ENCODE measurements around the gene ZNF488. TPM values are rescaled to one million over a fixed set of nuclear protein-coding genes. Genes with fewer than 3 reads are reported as not detected.

Gene ZNF488
- total RNA-seq, 1 experiment from 2014 or later = 5.6 TPM

DNA sequence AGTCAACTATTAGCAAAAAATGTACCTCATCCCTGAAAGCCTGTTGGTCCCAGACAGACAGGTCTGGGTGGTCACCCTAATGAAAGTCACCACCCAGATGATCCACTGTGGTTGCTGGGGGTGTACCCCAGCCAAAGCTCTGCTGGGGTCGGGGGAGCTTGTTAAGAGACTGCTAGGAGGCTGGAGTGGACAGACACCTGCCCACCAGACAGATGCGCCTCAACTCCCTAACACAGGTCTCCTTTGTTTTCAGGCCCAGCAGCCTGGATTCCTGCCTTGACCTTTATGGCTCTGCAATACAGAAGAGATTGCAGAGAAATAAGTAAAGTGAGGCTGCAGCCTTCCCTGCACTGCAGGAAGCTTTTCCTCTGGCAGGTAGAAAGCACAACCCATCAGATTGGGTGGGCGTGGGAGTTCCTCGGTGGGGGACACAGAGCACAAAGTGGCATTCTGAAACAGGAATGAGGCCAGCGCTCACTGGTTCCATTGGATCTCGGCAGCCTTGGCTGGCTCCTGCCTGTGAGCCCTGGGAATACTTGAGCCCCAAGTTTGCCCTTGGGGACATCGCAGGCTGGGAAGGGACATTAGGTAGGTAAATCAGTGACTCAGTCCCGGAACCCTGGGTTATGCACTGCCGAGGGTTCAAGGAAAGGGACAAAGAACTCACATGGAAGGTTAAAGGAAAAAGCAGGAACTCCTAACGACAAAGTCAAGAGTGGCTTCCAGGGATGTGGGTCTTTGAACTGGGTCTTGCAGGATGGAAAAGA lies 18.0 kb upstream of the ZNF488 start:
- no peaks in the 10 kb centered on the region for H3K27me3 ChIP-seq (replicated peaks; ENCODE audit: control insufficient read depth, insufficient read depth, low read length)
- TF ChIP-seq, protein P1, sequence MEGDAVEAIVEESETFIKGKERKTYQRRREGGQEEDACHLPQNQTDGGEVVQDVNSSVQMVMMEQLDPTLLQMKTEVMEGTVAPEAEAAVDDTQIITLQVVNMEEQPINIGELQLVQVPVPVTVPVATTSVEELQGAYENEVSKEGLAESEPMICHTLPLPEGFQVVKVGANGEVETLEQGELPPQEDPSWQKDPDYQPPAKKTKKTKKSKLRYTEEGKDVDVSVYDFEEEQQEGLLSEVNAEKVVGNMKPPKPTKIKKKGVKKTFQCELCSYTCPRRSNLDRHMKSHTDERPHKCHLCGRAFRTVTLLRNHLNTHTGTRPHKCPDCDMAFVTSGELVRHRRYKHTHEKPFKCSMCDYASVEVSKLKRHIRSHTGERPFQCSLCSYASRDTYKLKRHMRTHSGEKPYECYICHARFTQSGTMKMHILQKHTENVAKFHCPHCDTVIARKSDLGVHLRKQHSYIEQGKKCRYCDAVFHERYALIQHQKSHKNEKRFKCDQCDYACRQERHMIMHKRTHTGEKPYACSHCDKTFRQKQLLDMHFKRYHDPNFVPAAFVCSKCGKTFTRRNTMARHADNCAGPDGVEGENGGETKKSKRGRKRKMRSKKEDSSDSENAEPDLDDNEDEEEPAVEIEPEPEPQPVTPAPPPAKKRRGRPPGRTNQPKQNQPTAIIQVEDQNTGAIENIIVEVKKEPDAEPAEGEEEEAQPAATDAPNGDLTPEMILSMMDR (IDR thresholded peaks at IDR 0.05; ENCODE audit: insufficient read depth in 1 of 2, low read depth in 1 of 2, low read length in 1 of 2, severe bottlenecking in 1 of 2, unreplicated experiment in 1 of 2) = no peak
- H3K9me3 ChIP-seq = no peaks in the 10 kb centered on the region
- BruUV-seq (replicated peaks) = TSS peak; percentile 57
- no peaks in the 10 kb centered on the region for H3K27me3 Mint-ChIP-seq (ENCODE audit: insufficient read depth, unreplicated experiment)
- ChIA-PET CTCF (interaction anchor here (0.6 to 1.3 kb wide), 2 partner anchors 18 to 375 kb away, joined by 3 to 6 read pairs; partner anchors contain the start of gene ZNF488), POLR2A (interaction anchor here (1.3 kb wide), 1 partner anchor 18 kb away, joined by 6 read pairs; the partner anchor contains the start of gene ZNF488)
- H3K36me3 ChIP-seq (ENCODE audit: control insufficient read depth, insufficient read depth, low read length) = no peaks in the 10 kb centered on the region
- no peak overlapping the region for H3K4me3 ChIP-seq (ENCODE audit: low read depth, low read length)
- H3K9me3 Mint-ChIP-seq (ENCODE audit: unreplicated experiment) = no peaks in the 10 kb centered on the region
- H3K36me3 Mint-ChIP-seq (ENCODE audit: insufficient read depth, unreplicated experiment) = no peaks in the 10 kb centered on the region
- no peak overlapping the region for H3K4me3 Mint-ChIP-seq (ENCODE audit: unreplicated experiment)
- intact Hi-C loops (cut with micrococcal nuclease; ENCODE audit: unreplicated experiment) = loop anchor here (2.0 kb wide), 1 partner anchor 17 kb away; the partner anchor contains the start of gene ZNF488
- H3K4me1 ChIP-seq = peaks cover 72% of the 10 kb centered on the region
- peak in 1 of 2 experiments; percentile 42 for DNase-seq
- H3K4me1 Mint-ChIP-seq (ENCODE audit: low read depth, unreplicated experiment) = peaks cover 51% of the 10 kb centered on the region
- peak overlapping the region; percentile 66 for H3K27ac Mint-ChIP-seq (ENCODE audit: unreplicated experiment)

DNA sequence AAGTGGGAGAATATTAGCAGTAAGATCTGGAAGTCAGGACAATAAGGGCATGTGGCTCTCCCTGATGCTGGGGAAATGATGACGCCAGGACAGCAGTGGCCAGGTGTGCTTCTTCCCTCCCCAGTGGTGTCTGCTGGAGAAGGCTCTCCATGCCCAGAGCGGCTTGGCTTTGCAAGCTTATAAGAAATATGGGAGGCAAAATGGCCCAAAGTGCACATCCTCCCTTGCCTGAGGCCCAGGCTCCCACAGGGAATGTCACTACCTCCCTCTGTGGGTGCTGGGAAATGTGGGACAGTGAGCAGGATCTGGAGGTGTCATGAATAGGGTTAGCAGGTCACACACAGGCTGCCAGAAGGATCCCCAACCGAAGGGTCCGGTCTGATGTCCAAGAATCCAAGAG lies 17.1 kb upstream of the ZNF488 start:
- Histone ChIP-seq H3K36me3 (ENCODE audit: control insufficient read depth, insufficient read depth, low read length) (no peaks in the 10 kb centered on the region), H3K27me3 (replicated peaks; ENCODE audit: control insufficient read depth, insufficient read depth, low read length) (no peaks in the 10 kb centered on the region), H3K4me3 (ENCODE audit: low read depth, low read length) (no peak overlapping the region), H3K9me3 (no peaks in the 10 kb centered on the region), H3K4me1 (peaks cover 75% of the 10 kb centered on the region)
- intact Hi-C loops (cut with micrococcal nuclease; ENCODE audit: unreplicated experiment) = no loop called here
- Mint-ChIP-seq H3K4me1 (ENCODE audit: low read depth, unreplicated experiment) (peaks cover 59% of the 10 kb centered on the region), H3K4me3 (ENCODE audit: unreplicated experiment) (no peak overlapping the region), H3K27me3 (ENCODE audit: insufficient read depth, unreplicated experiment) (no peaks in the 10 kb centered on the region), H3K36me3 (ENCODE audit: insufficient read depth, unreplicated experiment) (no peaks in the 10 kb centered on the region), H3K27ac (ENCODE audit: unreplicated experiment) (peak overlapping the region; percentile 40), H3K9me3 (ENCODE audit: unreplicated experiment) (no peaks in the 10 kb centered on the region)
- ChIA-PET CTCF (interaction anchor here (0.6 to 1.3 kb wide), 2 partner anchors 17 to 374 kb away, joined by 3 to 6 read pairs; partner anchors contain the start of gene ZNF488), POLR2A (no interaction called here)
- peak in 1 of 2 experiments; percentile 29 for DNase-seq
- TF ChIP-seq, protein P1 (IDR thresholded peaks at IDR 0.05; ENCODE audit: insufficient read depth in 1 of 2, low read depth in 1 of 2, low read length in 1 of 2, severe bottlenecking in 1 of 2, unreplicated experiment in 1 of 2) = no peak
- no TSS peak for BruUV-seq (replicated peaks)

DNA sequence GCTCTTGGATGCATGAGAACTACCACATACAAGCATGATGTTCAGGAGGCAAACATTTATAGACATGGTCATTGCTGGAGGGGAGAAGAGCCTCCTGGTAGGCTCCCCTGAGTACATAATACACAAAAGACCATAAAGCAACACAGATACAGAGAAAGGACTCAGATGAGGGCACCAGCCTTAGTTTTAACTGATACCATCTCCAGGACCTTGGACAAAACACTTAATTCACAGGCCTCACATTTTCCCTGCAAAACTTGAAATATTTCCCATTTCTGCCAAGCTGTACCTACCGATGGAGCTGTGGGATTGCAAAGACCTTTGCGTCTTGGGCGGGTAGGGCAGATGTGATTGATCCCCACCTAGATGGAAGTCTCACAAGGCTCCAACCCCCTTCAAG lies 16.7 kb upstream of the ZNF488 start:
- peaks cover 75% of the 10 kb centered on the region for H3K4me1 ChIP-seq
- no peaks in the 10 kb centered on the region for H3K36me3 Mint-ChIP-seq (ENCODE audit: insufficient read depth, unreplicated experiment)
- H3K4me1 Mint-ChIP-seq (ENCODE audit: low read depth, unreplicated experiment) = peaks cover 63% of the 10 kb centered on the region
- ChIA-PET POLR2A (interaction anchor here (0.6 kb wide), 1 partner anchor 17 kb away, joined by 3 read pairs; the partner anchor contains the start of gene ZNF488), CTCF (no interaction called here)
- peak overlapping the region; percentile 40 for H3K27ac Mint-ChIP-seq (ENCODE audit: unreplicated experiment)
- no peaks in the 10 kb centered on the region for H3K27me3 Mint-ChIP-seq (ENCODE audit: insufficient read depth, unreplicated experiment)
- BruUV-seq (replicated peaks) = no TSS peak
- no peak overlapping the region for H3K4me3 ChIP-seq (ENCODE audit: low read depth, low read length)
- H3K27me3 ChIP-seq (replicated peaks; ENCODE audit: control insufficient read depth, insufficient read depth, low read length) = no peaks in the 10 kb centered on the region
- H3K4me3 Mint-ChIP-seq (ENCODE audit: unreplicated experiment) = no peak overlapping the region
- DNase-seq = no peak
- intact Hi-C loops (cut with micrococcal nuclease; ENCODE audit: unreplicated experiment) = no loop called here
- H3K9me3 ChIP-seq = no peaks in the 10 kb centered on the region
- no peaks in the 10 kb centered on the region for H3K36me3 ChIP-seq (ENCODE audit: control insufficient read depth, insufficient read depth, low read length)
- TF ChIP-seq, protein P1 (IDR thresholded peaks at IDR 0.05; ENCODE audit: insufficient read depth in 1 of 2, low read depth in 1 of 2, low read length in 1 of 2, severe bottlenecking in 1 of 2, unreplicated experiment in 1 of 2) = no peak
- H3K9me3 Mint-ChIP-seq (ENCODE audit: unreplicated experiment) = no peaks in the 10 kb centered on the region

Measured in Caco-2 (cell line).